ENCODE measurements around the gene CKS1B. TPM values are rescaled to one million over a fixed set of nuclear protein-coding genes. Genes with fewer than 3 reads are reported as not detected.
A peak's percentile ranks its signal among the peaks of the same experiment; 100 is the strongest.

CKS1B gene
- total RNA-seq, 1 experiment from 2014 or later, result 225 TPM

GRCh38 chr1:154954541-154954940, 19.9 kb upstream of the CKS1B start:
- H3K27ac ChIP-seq (ENCODE audit: low read length), result peak overlapping the region; percentile 88
- no peaks in the 10 kb centered on the region for H4K20me1 ChIP-seq (ENCODE audit: insufficient read depth, low read depth, low read length)
- no peak overlapping the region for H2AFZ ChIP-seq (ENCODE audit: low read length)
- DNase-seq, result no peak
- H3K4me2 ChIP-seq (ENCODE audit: low read depth, low read length, poor library complexity, severe bottlenecking), result peak overlapping the region; percentile 83
- peaks cover 64% of the 10 kb centered on the region for H3K4me1 ChIP-seq (ENCODE audit: low read length)
- H3K9ac ChIP-seq (ENCODE audit: low read length), result peak overlapping the region; percentile 74
- peak overlapping the region; percentile 72 for H3K4me3 ChIP-seq (ENCODE audit: low read length)
- no peaks in the 10 kb centered on the region for H3K27me3 ChIP-seq (ENCODE audit: low read length)
- peaks cover 35% of the 10 kb centered on the region for H3K79me2 ChIP-seq (ENCODE audit: low read length)
- H3K36me3 ChIP-seq (ENCODE audit: insufficient read depth, low read length), result 0 out of 2 replicates have a peak, but pooled peaks cover 3% of the 10 kb centered on the region
- H3K9me3 ChIP-seq (ENCODE audit: low read length), result no peaks in the 10 kb centered on the region
- H3K9me2 ChIP-seq (replicated peaks; ENCODE audit: insufficient read depth, low read length), result no peaks in the 10 kb centered on the region

- 0 out of 2 replicates have a peak, but pooled peaks cover 3% of the 10 kb centered on the region for H3K36me3 ChIP-seq (ENCODE audit: insufficient read depth, low read length)
These were observed 19.3 kb upstream of the CKS1B start for GRCh38 chr1:154955039-154955717.

GRCh38 chr1:154955718-154956543, 18.6 kb upstream of the CKS1B start, which contains the start of gene PBXIP1:
Gene PBXIP1, minus strand, starts transcription at chr1:154956099. Its CDS starts 2,378 bp downstream, at chr1:154953721.
- peak; percentile 97 for DNase-seq
- H3K79me2 ChIP-seq (ENCODE audit: low read length), result peaks cover 42% of the 10 kb centered on the region
- H3K4me3 ChIP-seq (ENCODE audit: low read length), result peak within 1 kb of the TSS; percentile 72
- H3K36me3 ChIP-seq (ENCODE audit: insufficient read depth, low read length), result no peaks in the 10 kb centered on the region
- no peaks in the 10 kb centered on the region for H4K20me1 ChIP-seq (ENCODE audit: insufficient read depth, low read depth, low read length)
- no peaks in the 10 kb centered on the region for H3K9me3 ChIP-seq (ENCODE audit: low read length)
- no peaks in the 10 kb centered on the region for H3K9me2 ChIP-seq (replicated peaks; ENCODE audit: insufficient read depth, low read length)
- H2AFZ ChIP-seq (ENCODE audit: low read length), result no peak within 1 kb of the TSS
- no peaks in the 10 kb centered on the region for H3K27me3 ChIP-seq (ENCODE audit: low read length)
- H3K27ac ChIP-seq (ENCODE audit: low read length), result peak within 1 kb of the TSS; percentile 88
- H3K4me2 ChIP-seq (ENCODE audit: low read depth, low read length, poor library complexity, severe bottlenecking), result peak within 1 kb of the TSS; percentile 83
- H3K4me1 ChIP-seq (ENCODE audit: low read length), result peaks cover 67% of the 10 kb centered on the region
- peak within 1 kb of the TSS; percentile 74 for H3K9ac ChIP-seq (ENCODE audit: low read length)

More at GRCh38 chr1:154955039-154955717, 19.3 kb upstream of the CKS1B start:
- Histone ChIP-seq H3K4me3 (ENCODE audit: low read length) (peak overlapping the region; percentile 72), H3K9me3 (ENCODE audit: low read length) (no peaks in the 10 kb centered on the region), H3K4me2 (ENCODE audit: low read depth, low read length, poor library complexity, severe bottlenecking) (peak overlapping the region; percentile 83), H3K27ac (ENCODE audit: low read length) (peak overlapping the region; percentile 88), H3K79me2 (ENCODE audit: low read length) (peaks cover 37% of the 10 kb centered on the region), H4K20me1 (ENCODE audit: insufficient read depth, low read depth, low read length) (no peaks in the 10 kb centered on the region), H2AFZ (ENCODE audit: low read length) (no peak overlapping the region), H3K4me1 (ENCODE audit: low read length) (peaks cover 65% of the 10 kb centered on the region), H3K9ac (ENCODE audit: low read length) (peak overlapping the region; percentile 74), H3K9me2 (replicated peaks; ENCODE audit: insufficient read depth, low read length) (no peaks in the 10 kb centered on the region), H3K27me3 (ENCODE audit: low read length) (no peaks in the 10 kb centered on the region)
- DNase-seq, result peak; percentile 88

- peak overlapping the region; percentile 74 for H3K9ac ChIP-seq (ENCODE audit: low read length)
- no peaks in the 10 kb centered on the region for H3K36me3 ChIP-seq (ENCODE audit: insufficient read depth, low read length)
- H3K27me3 ChIP-seq (ENCODE audit: low read length), result no peaks in the 10 kb centered on the region
- peak overlapping the region; percentile 39 for H3K27ac ChIP-seq (ENCODE audit: low read length)
- peaks cover 41% of the 10 kb centered on the region for H3K79me2 ChIP-seq (ENCODE audit: low read length)
- H2AFZ ChIP-seq (ENCODE audit: low read length), result no peak overlapping the region
- DNase-seq, result no peak
- no peaks in the 10 kb centered on the region for H3K9me3 ChIP-seq (ENCODE audit: low read length)
- H4K20me1 ChIP-seq (ENCODE audit: insufficient read depth, low read depth, low read length), result no peaks in the 10 kb centered on the region
- H3K4me3 ChIP-seq (ENCODE audit: low read length), result peak overlapping the region; percentile 72
- H3K4me1 ChIP-seq (ENCODE audit: low read length), result peaks cover 61% of the 10 kb centered on the region
- H3K4me2 ChIP-seq (ENCODE audit: low read depth, low read length, poor library complexity, severe bottlenecking), result peak overlapping the region; percentile 83
- no peaks in the 10 kb centered on the region for H3K9me2 ChIP-seq (replicated peaks; ENCODE audit: insufficient read depth, low read length)
These were observed 17.9 kb upstream of the CKS1B start for GRCh38 chr1:154956544-154956941.

- Histone ChIP-seq H3K27ac (ENCODE audit: low read length) (peak overlapping the region; percentile 39; the same call in 1 of the 2 replicates), H3K4me2 (ENCODE audit: low read depth, low read length, poor library complexity, severe bottlenecking) (peak overlapping the region; percentile 83), H3K9me2 (replicated peaks; ENCODE audit: insufficient read depth, low read length) (no peaks in the 10 kb centered on the region), H3K4me3 (ENCODE audit: low read length) (no peak overlapping the region), H3K36me3 (ENCODE audit: insufficient read depth, low read length) (no peaks in the 10 kb centered on the region), H3K4me1 (ENCODE audit: low read length) (peaks cover 55% of the 10 kb centered on the region), H3K9ac (ENCODE audit: low read length) (peak overlapping the region; percentile 74; the same call in 1 of the 2 replicates), H3K79me2 (ENCODE audit: low read length) (peaks cover 41% of the 10 kb centered on the region), H2AFZ (ENCODE audit: low read length) (no peak overlapping the region), H4K20me1 (ENCODE audit: insufficient read depth, low read depth, low read length) (no peaks in the 10 kb centered on the region), H3K27me3 (ENCODE audit: low read length) (no peaks in the 10 kb centered on the region), H3K9me3 (ENCODE audit: low read length) (no peaks in the 10 kb centered on the region)
- DNase-seq, result no peak
These were observed 17.3 kb upstream of the CKS1B start for GRCh38 chr1:154957091-154957657.

GRCh38 chr1:154958036-154958435, 16.4 kb upstream of the CKS1B start:
- no peak overlapping the region for H3K4me3 ChIP-seq (ENCODE audit: low read length)
- no peak overlapping the region for H3K27ac ChIP-seq (ENCODE audit: low read length)
- peaks cover 44% of the 10 kb centered on the region for H3K79me2 ChIP-seq (ENCODE audit: low read length)
- H3K9ac ChIP-seq (ENCODE audit: low read length), result no peak overlapping the region
- no peaks in the 10 kb centered on the region for H3K9me2 ChIP-seq (replicated peaks; ENCODE audit: insufficient read depth, low read length)
- no peaks in the 10 kb centered on the region for H4K20me1 ChIP-seq (ENCODE audit: insufficient read depth, low read depth, low read length)
- no peak overlapping the region for H2AFZ ChIP-seq (ENCODE audit: low read length)
- DNase-seq, result no peak
- peaks cover 53% of the 10 kb centered on the region for H3K4me1 ChIP-seq (ENCODE audit: low read length)
- H3K36me3 ChIP-seq (ENCODE audit: insufficient read depth, low read length), result no peaks in the 10 kb centered on the region
- H3K27me3 ChIP-seq (ENCODE audit: low read length), result no peaks in the 10 kb centered on the region
- H3K4me2 ChIP-seq (ENCODE audit: low read depth, low read length, poor library complexity, severe bottlenecking), result no peak overlapping the region
- H3K9me3 ChIP-seq (ENCODE audit: low read length), result no peaks in the 10 kb centered on the region

- Histone ChIP-seq H3K9ac (ENCODE audit: low read length) (no peak overlapping the region), H3K27me3 (ENCODE audit: low read length) (no peaks in the 10 kb centered on the region), H3K36me3 (ENCODE audit: insufficient read depth, low read length) (peaks cover 6% of the 10 kb centered on the region; the same call in 1 of the 2 replicates), H3K4me1 (ENCODE audit: low read length) (peaks cover 53% of the 10 kb centered on the region), H3K9me2 (replicated peaks; ENCODE audit: insufficient read depth, low read length) (no peaks in the 10 kb centered on the region), H3K9me3 (ENCODE audit: low read length) (no peaks in the 10 kb centered on the region), H3K79me2 (ENCODE audit: low read length) (peaks cover 43% of the 10 kb centered on the region), H3K4me2 (ENCODE audit: low read depth, low read length, poor library complexity, severe bottlenecking) (no peak overlapping the region), H4K20me1 (ENCODE audit: insufficient read depth, low read depth, low read length) (no peaks in the 10 kb centered on the region), H3K27ac (ENCODE audit: low read length) (no peak overlapping the region), H3K4me3 (ENCODE audit: low read length) (no peak overlapping the region), H2AFZ (ENCODE audit: low read length) (no peak overlapping the region)
- DNase-seq, result no peak
These were observed 15.6 kb upstream of the CKS1B start for GRCh38 chr1:154958681-154959425.
